Upper lobe of left lung (tissue), 6 donors: ENCODE measurements around the gene KRTAP5-7. TPM values are rescaled to one million over a fixed set of nuclear protein-coding genes. Genes with fewer than 3 reads are reported as not detected.

Source experiments
- ATAC-seq, 2 donors: fragments of 200-7000 bp; cut with Tn5 transposase; one replicate each; pipeline ENCODE4 v1.9.1; 2022; ENCODE audit warnings: mild to moderate bottlenecking in 2 of 2, moderate library complexity in 2 of 2; ENCODE audit not compliant: low FRiP score in 2 of 2
- DNase-seq, 2 donors: peaks; one replicate each; pipeline ENCODE4 v3.0.0-alpha.2; 2019 to 2020
- H3K27ac ChIP-seq, 4 donors: fragments of 200-600 bp; sonication (generic); one replicate each; pipeline ENCODE4 v1.5.1; 2016 to 2019
- H3K27me3 ChIP-seq, 4 donors: fragments of 200-600 bp; sonication (generic); one replicate each; pipeline ENCODE4 v1.5.1; 2017 to 2019
- H3K36me3 ChIP-seq, 4 donors: fragments of 200-600 bp; sonication (generic); one replicate each; pipeline ENCODE4 v1.5.1; 2016 to 2019
- H3K4me1 ChIP-seq, 4 donors: fragments of 200-600 bp; sonication (generic); one replicate each; pipeline ENCODE4 v1.5.1; 2018 to 2019
- H3K4me3 ChIP-seq, 4 donors: fragments of 200-600 bp; sonication (generic); one replicate each; pipeline ENCODE4 v1.5.1; 2017 to 2019; ENCODE audit warnings: mild to moderate bottlenecking in 2 of 4, moderate library complexity in 1 of 4
- H3K9me3 ChIP-seq, 4 donors: fragments of 200-600 bp; sonication (generic); one replicate each; pipeline ENCODE4 v1.5.1; 2018 to 2019
- CTCF ChIP-seq, 6 experiments: fragments of 450-650 bp in 4 of 6; fragments of 200-600 bp in 2 of 6; sonication (generic) in 2 of 6; IDR thresholded peaks; one replicate each; pipeline ENCODE4 v1.5.1; 2016 to 2019; ENCODE audit warnings: antibody characterized with exemption in 6 of 6
- EP300 ChIP-seq, 4 donors: sonication (generic); formaldehyde crosslinking; IDR thresholded peaks; one replicate each; pipeline ENCODE4 v1.5.1; 2017; ENCODE audit warnings: antibody characterized with exemption in 4 of 4, control low read depth in 2 of 4
- POLR2A ChIP-seq, 4 donors: fragments of 450-650 bp; IDR thresholded peaks; one replicate each; pipeline ENCODE4 v1.5.1; 2016 to 2017; ENCODE audit warnings: antibody characterized with exemption in 4 of 4, mild to moderate bottlenecking in 2 of 4
- POLR2AphosphoS5 ChIP-seq, 2 donors: sonication (generic); formaldehyde crosslinking; IDR thresholded peaks; one replicate each; pipeline ENCODE4 v1.5.1; 2017; ENCODE audit warnings: antibody characterized with exemption in 2 of 2
- WGBS, 2 donors: methylation state at CpG; one replicate each; pipeline ENCODE4 v1.1.5; 2017 to 2018; 5-methylcytosine and 5-hydroxymethylcytosine counted together
- total RNA-seq, 6 donors: library from RNA; depleted of rRNA in 4 of 6; stranded (reverse); fragments of >200 nt in 4 of 6; gene quantifications; one replicate each; pipeline versions ENCODE4 v1.1.0 to v1.2.1, GENCODE V29; 2016 to 2021
- donor health status: DM: no; HTN: no; CAD: no; lungs with moderate emphysema.
- donor health status: DM: no; HTN: yes; CAD: no; lungs with severe emphysema.

The KRTAP5-7 gene
- total RNA-seq, 6 donors from 2014 or later, result 0.20 to 0.98 TPM; not detected in 4

GRCh38 chr11:71495286-71496230 is 31.5 kb upstream of the KRTAP5-7 start:
- ATAC-seq (no peak), DNase-seq (no peak)
- H3K4me3 ChIP-seq, result no peak overlapping the region
- TF ChIP-seq EP300 (IDR thresholded peaks at IDR 0.05), result no peak
- TF ChIP-seq POLR2A (IDR thresholded peaks at IDR 0.05), result no peak
- no peak for TF ChIP-seq CTCF (IDR thresholded peaks at IDR 0.05)
- TF ChIP-seq POLR2AphosphoS5 (IDR thresholded peaks at IDR 0.05), result no peak
- H3K4me1 ChIP-seq, result peaks cover 0 to 8% (median 3%) of the 10 kb centered on the region in 4 donors
- peaks cover 28 to 98% (median 89%) of the 10 kb centered on the region in 4 donors for H3K36me3 ChIP-seq
- no peaks in the 10 kb centered on the region for H3K9me3 ChIP-seq
- 95 to 96% methylated on average over 20 of the region's 20 CpGs for WGBS, 2 donors
- no peaks in the 10 kb centered on the region for H3K27me3 ChIP-seq
- H3K27ac ChIP-seq, result no peak overlapping the region

GRCh38 chr11:71496421-71496820 is 30.6 kb upstream of the KRTAP5-7 start:
- DNase-seq (no peak), ATAC-seq (no peak)
- no peaks in the 10 kb centered on the region for H3K27me3 ChIP-seq
- peaks cover 22 to 98% (median 89%) of the 10 kb centered on the region in 4 donors for H3K36me3 ChIP-seq
- H3K4me1 ChIP-seq, result peaks cover 0 to 8% (median 3%) of the 10 kb centered on the region in 4 donors
- no peaks in the 10 kb centered on the region for H3K9me3 ChIP-seq
- WGBS, 2 donors, result 98% methylated on average over 13 of the region's 13 CpGs
- H3K4me3 ChIP-seq, result no peak overlapping the region
- H3K27ac ChIP-seq, result no peak overlapping the region
- TF ChIP-seq CTCF (IDR thresholded peaks at IDR 0.05), result no peak
- no peak for TF ChIP-seq EP300 (IDR thresholded peaks at IDR 0.05)
- no peak for TF ChIP-seq POLR2A (IDR thresholded peaks at IDR 0.05)
- no peak for TF ChIP-seq POLR2AphosphoS5 (IDR thresholded peaks at IDR 0.05)

GRCh38 chr11:71498091-71498490 is 29.0 kb upstream of the KRTAP5-7 start:
- no peak overlapping the region for H3K27ac ChIP-seq
- no peak for DNase-seq
- peaks cover 0 to 8% (median 3%) of the 10 kb centered on the region in 4 donors for H3K4me1 ChIP-seq
- peaks cover 20 to 91% (median 84%) of the 10 kb centered on the region in 4 donors for H3K36me3 ChIP-seq
- no peak overlapping the region for H3K4me3 ChIP-seq
- TF ChIP-seq POLR2A (IDR thresholded peaks at IDR 0.05) (no peak), CTCF (IDR thresholded peaks at IDR 0.05) (no peak), POLR2AphosphoS5 (IDR thresholded peaks at IDR 0.05) (no peak), EP300 (IDR thresholded peaks at IDR 0.05) (no peak)
- 95 to 97% methylated on average over 11 to 19 of the region's 19 CpGs for WGBS, 2 donors
- no peaks in the 10 kb centered on the region for H3K27me3 ChIP-seq
- no peaks in the 10 kb centered on the region for H3K9me3 ChIP-seq
- ATAC-seq, result no peak

- 63 to 65% methylated on average over 13 of the region's 13 CpGs for WGBS, 2 donors
- H3K27ac ChIP-seq, result no peak overlapping the region
- no peak overlapping the region for H3K4me3 ChIP-seq
- TF ChIP-seq CTCF (IDR thresholded peaks at IDR 0.05), result no peak
- TF ChIP-seq POLR2AphosphoS5 (IDR thresholded peaks at IDR 0.05), result no peak
- TF ChIP-seq EP300 (IDR thresholded peaks at IDR 0.05), result no peak
- no peak for TF ChIP-seq POLR2A (IDR thresholded peaks at IDR 0.05)
- DNase-seq (no peak), ATAC-seq (no peak)
- no peaks in the 10 kb centered on the region for H3K9me3 ChIP-seq
- H3K36me3 ChIP-seq, result peaks cover 20 to 87% (median 77%) of the 10 kb centered on the region in 4 donors
- H3K27me3 ChIP-seq, result no peaks in the 10 kb centered on the region
- peaks cover 2 to 8% (median 3%) of the 10 kb centered on the region in 4 donors for H3K4me1 ChIP-seq
These were observed 27.9 kb upstream of the KRTAP5-7 start for GRCh38 chr11:71499125-71499524.
